ENCODE results near the gene C16orf92.
A peak's percentile ranks its signal among the peaks of the same experiment; 100 is the strongest.

C16orf92 gene
- total RNA-seq = 0 reads per million in 2 donors

DNA sequence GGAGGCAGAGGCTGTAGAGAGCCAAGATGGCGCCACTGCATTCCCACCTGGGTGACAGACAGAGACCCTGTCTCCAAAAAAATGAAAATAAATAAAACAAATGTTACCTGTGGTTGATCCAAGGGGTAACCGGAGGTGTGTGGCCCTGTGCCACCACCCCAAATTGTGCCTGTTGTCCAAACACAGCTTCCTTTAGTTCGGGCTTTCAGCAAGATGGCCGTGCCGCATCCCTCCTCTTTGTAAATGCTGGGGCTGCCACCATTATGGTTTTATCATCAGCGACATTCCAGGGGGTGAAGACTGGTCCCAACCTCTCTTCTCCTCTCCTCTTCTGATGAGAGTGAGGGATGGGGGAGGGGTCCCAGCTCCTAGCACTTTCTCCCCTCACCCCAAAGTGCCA is at the start of gene C16orf92:
Gene C16orf92 (plus strand): TSS at position 312 of the 400 bp plus-strand sequence. CDS start 143 bp downstream, outside the sequence.
- DNase-seq = no peak

DNA sequence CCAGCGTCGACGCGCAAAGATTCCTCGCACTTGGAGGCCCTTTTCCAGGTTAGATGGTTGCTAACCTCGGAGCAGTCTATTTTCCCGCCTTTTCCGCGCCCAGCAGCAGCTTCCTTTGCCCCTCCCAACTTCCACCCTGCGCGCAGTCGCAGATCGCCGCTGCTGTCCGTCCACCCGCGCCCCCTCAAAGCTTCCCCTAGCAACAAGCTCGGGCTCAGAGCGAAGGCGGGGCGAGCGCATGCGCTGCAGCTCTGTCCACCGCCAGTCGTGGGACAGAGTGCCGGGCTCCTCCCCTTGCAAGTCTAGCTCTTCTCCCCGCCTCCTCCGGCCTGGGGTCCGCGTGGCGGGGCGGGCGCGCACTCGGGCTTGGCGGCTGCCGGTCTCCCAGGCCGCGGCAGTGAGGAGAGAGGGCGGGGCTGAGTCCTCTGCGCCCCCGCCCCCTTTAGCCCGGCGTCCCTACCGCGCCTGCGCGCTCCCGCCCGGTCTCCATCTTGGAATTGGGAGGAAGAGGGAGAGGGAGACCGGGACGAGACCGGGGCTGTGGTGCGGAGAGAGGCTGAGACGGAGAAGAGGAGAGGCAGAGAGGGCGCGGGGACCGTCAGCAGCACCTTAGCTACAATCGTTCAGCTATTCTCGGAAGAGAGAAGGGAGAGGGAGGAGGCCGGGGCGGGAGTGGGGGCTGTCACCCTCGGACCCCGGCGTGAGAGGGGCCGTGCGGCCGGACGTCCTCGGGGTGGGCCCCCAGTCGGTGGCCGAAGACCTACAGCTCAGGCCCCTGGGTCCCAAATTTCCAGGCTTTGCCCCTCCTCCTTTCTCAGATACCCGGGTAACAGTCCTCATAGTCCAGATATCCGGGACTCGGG is 49.4 kb upstream of the C16orf92 start, which contains the start of gene TAOK2:
Gene TAOK2 (plus strand): TSS at position 485 of the 863 bp plus-strand sequence. CDS start 3,905 bp downstream, outside the sequence.
- peak; percentile 83 to 97 (median 93) for DNase-seq

DNA sequence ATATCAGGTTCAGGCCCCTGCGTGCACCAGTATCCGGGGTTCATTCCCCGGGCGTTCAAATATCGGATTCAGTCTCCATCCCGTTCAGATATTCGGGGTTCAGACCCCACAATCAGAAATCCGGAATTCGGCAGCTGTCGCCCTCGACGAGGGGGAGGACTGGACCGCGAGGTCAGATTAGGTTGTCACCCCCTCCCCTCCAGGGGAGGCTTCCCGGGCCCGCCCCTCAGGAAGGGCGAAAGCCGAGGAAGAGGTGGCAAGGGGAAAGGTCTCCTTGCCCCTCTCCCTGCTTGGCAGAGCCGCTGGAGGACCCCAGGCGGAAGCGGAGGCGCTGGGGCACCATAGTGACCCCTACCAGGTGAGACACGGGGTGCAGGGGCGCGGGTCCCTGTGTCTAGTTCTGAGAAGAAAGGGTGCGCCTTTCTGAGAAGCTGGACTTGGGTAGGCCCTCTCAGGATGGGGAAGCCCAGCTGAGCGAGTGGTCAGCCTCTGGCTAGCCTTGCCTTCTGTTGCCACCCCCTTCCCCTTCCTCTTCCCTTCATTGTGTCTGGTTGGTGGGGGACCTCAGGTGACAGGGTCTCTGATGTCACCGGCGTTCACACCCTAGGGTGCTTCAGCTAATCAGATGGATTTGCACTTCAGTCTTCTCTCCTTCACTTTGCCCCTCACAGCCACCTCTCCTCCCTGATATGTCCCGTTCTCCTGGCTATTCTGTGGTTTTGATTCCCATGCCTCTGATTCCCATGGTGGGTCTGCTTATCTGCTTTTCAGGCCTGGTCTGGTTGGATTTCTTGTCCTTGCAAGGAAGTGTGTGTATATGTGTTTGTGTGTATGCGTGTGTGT is 48.5 kb upstream of the C16orf92 start:
- peak in 1 of 5 experiments; percentile 49 for DNase-seq

DNA sequence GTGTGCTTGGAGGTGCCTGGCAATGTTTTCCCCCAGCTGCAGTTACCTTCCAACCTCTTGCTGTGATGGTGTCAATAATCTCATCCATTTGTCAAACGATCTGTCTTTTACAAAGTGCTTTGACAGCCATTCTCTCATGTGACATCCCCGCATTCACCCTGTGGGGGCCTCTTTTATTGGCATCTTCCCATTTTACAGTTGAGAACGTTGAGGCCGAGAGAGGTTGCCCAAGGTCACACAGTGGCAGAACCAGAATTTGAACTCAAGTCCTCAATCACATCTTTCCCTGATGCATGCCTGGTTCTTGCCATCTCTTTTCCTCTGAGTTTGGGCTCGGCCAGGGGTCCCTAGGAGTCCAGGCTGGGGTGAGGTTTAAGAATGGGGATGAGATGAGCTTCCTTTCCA is 47.9 kb upstream of the C16orf92 start:
- DNase-seq = peak in 1 of 5 experiments; percentile 25

DNA sequence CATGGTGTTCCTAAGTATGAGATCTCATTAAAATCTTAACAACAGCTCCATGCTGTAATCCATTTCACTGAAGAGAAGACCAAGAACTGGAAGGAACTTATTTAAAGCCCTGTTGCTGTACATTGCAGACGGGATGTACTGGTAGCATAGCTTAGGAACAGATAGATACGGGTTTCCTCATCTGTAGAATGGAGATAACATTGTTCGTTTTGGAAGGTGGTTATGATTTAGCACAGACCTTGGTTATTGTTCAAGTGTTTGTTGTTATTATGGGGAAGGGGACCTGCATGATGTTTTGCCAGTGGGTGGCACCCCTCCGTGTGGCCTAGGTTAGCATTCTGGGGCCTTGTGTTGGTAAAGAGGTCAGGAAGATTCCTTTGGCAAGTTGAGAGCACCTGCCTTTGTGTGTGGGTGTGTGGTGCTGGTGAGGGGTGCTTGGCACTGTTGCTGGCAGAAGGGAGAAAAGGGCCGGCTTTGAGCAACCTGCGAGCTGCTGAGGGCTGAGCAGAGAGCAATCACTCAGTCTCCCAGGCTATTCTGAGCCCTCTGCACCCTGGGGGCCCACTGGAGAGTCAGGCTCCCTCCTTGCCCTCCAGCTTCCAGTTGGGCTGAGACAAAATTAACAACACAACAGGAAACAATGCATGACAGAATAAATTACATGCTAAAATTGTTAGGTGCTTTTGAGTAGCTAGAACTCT is 47.0 kb upstream of the C16orf92 start:
- DNase-seq = no peak

- DNase-seq = no peak
Observed at GRCh38 chr16:29977063-29977825, 45.8 kb upstream of the C16orf92 start.

DNA sequence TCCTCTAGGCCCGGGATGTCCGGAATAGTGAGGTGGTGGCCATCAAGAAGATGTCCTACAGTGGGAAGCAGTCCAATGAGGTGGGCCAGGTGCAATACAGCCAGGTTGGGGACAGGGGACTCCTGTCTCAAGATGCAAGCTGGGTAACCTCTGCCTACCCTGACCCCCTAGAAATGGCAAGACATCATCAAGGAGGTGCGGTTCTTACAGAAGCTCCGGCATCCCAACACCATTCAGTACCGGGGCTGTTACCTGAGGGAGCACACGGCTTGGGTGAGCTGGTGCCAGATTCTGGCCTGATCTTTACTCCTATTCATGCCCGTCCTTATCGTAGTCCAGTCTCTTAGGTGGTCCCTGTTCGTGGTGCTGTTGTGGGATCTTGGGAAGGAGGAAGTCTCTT is 44.9 kb upstream of the C16orf92 start:
- no peak for DNase-seq

DNA sequence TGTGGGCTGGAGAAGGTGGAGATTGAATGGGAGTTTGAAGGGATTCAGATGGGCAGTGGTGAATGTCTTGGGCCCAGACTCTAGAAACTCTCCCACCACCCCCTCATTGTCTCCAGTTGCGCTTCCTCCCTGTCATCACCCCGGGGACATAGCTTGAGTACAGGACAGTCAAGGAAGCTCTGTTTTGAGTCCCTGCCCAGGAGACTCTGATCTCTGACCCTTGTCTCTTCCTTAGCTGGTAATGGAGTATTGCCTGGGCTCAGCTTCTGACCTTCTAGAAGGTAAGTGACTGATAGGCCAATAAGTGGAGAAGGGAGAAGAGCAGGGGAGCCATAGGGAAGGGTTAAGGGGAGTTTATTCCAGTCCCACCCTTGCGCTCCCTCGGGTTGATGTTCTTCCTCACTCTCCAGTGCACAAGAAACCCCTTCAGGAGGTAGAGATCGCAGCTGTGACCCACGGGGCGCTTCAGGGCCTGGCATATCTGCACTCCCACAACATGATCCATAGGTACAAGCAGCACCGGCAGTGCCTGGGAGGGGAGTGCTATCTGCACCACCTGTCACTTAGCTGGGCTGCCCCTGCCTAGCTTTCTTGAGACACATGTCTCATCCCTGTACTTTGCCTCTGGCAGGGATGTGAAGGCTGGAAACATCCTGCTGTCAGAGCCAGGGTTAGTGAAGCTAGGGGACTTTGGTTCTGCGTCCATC is 44.3 kb upstream of the C16orf92 start:
- no peak for DNase-seq

GRCh38 chr16:29982560-29983419 is 40.2 kb upstream of the C16orf92 start:
- DNase-seq = no peak

GRCh38 chr16:29983420-29984136 is 39.4 kb upstream of the C16orf92 start:
- DNase-seq = no peak

DNA sequence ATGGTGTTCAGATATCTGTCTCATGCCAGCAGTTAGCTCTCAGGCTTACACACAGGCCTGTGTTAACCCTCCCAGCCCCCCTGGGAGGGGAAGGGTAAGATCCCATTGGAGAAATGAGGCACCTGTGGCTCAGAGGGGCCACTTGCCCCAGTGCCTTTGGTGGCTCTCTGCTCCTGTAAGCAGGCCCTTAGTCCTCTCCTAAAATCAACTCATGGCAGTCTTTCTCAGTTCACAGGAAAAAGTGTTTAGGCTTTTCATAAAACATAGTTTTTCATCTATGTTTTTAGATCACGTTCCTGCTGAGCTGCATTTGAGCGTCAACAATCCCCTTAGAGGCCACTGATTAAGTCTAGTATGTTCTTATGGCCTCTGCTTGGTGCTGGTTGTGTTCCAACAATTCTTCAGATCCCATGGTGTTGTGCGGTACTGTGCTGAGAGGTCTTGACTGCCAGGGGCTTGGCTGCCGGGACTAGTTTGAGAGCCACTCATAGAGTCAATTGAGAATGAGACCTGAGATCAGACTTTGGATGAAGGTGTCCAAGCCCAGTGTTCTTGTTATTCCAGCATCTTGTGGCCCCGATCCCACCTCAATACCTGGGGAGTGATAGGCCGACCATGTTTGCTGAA is 38.7 kb upstream of the C16orf92 start:
- DNase-seq = no peak

GRCh38 chr16:29984764-29985147 is 38.2 kb upstream of the C16orf92 start:
- DNase-seq = no peak

DNA sequence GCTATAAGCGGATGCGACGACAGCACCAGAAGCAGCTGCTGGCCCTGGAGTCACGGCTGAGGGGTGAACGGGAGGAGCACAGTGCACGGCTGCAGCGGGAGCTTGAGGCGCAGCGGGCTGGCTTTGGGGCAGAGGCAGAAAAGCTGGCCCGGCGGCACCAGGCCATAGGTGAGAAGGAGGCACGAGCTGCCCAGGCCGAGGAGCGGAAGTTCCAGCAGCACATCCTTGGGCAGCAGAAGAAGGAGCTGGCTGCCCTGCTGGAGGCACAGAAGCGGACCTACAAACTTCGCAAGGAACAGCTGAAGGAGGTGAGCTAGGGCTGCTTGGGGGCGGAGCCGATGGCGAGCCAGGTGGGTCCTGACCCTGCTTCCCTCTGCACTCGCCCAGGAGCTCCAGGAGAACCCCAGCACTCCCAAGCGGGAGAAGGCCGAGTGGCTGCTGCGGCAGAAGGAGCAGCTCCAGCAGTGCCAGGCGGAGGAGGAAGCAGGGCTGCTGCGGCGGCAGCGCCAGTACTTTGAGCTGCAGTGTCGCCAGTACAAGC is 37.7 kb upstream of the C16orf92 start:
- no peak for DNase-seq

GRCh38 chr16:29986231-29986630 is 36.8 kb upstream of the C16orf92 start:
- DNase-seq = no peak

GRCh38 chr16:29986931-29987330 is 36.1 kb upstream of the C16orf92 start:
- no peak for DNase-seq

DNA sequence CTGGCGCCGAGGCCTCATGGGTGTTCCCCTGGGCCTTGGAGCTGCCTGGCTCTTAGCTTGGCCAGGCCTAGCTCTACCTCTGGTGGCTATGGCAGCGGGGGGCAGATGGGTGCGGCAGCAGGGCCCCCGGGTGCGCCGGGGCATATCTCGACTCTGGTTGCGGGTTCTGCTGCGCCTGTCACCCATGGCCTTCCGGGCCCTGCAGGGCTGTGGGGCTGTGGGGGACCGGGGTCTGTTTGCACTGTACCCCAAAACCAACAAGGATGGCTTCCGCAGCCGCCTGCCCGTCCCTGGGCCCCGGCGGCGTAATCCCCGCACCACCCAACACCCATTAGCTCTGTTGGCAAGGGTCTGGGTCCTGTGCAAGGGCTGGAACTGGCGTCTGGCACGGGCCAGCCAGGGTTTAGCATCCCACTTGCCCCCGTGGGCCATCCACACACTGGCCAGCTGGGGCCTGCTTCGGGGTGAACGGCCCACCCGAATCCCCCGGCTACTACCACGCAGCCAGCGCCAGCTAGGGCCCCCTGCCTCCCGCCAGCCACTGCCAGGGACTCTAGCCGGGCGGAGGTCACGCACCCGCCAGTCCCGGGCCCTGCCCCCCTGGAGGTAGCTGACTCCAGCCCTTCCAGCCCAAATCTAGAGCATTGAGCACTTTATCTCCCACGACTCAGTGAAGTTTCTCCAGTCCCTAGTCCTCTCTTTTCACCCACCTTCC is 35.5 kb upstream of the C16orf92 start:
- DNase-seq = no peak

- no peak for DNase-seq
Observed at GRCh38 chr16:29988346-29989075, 34.5 kb upstream of the C16orf92 start.

All from T-helper 2 cell (primary cell).